Caco-2 (cell line): Measurements from ENCODE around the gene COLEC12. TPM values are rescaled to one million over a fixed set of nuclear protein-coding genes. Genes with fewer than 3 reads are reported as not detected.

Experiments
- BruUV-seq: library from RNA; stranded (reverse); fragments of 400-500 nt; replicated peaks from 2 replicates; lab custom pipeline; 2021; lab: Mats Ljungman, UMichigan
- CTCF ChIA-PET: fragments of 300-600 bp; sonication (Branson Sonifier 250); formaldehyde crosslinking; loops from one replicate; lab custom pipeline; 2022; ENCODE audit warnings: antibody characterized with exemption; lab: Charles Lee
- POLR2A ChIA-PET: fragments of 300-600 bp; sonication (Branson Sonifier 250); formaldehyde crosslinking; loops from one replicate; lab custom pipeline; 2022; ENCODE audit warnings: antibody characterized with exemption; lab: Charles Lee
- DNase-seq, 2 experiments: peaks; one replicate each; pipeline versions ENCODE4 v3.0.0 to v3.0.0-alpha.2; 2020 to 2022
- H3K27me3 ChIP-seq: replicated peaks from 2 replicates; pipeline ENCODE4 v1.6.0; 2011; ENCODE audit warnings: low read length; ENCODE audit not compliant: control insufficient read depth, insufficient read depth
- H3K36me3 ChIP-seq: 2 replicates; pipeline ENCODE4 v1.5.1; 2011; ENCODE audit warnings: low read length; ENCODE audit not compliant: control insufficient read depth, insufficient read depth
- H3K4me1 ChIP-seq: fragments of 250-450 bp; sonication (Bioruptor Pico); 2 replicates; pipeline ENCODE4 v1.5.1; 2020; ENCODE audit warnings: mild to moderate bottlenecking
- H3K4me3 ChIP-seq: 2 replicates; pipeline ENCODE4 v1.5.1; 2011; ENCODE audit warnings: low read depth, mild to moderate bottlenecking, control low read depth, low read length
- H3K9me3 ChIP-seq: fragments of 250-450 bp; sonication (Bioruptor Pico); 2 replicates; pipeline ENCODE4 v1.5.1; 2020; ENCODE audit warnings: mild to moderate bottlenecking, moderate library complexity
- H3K27ac Mint-ChIP-seq: one replicate; pipeline ENCODE4 v1.8.0; 2022; ENCODE audit warnings: mixed read lengths; ENCODE audit not compliant: unreplicated experiment
- H3K27me3 Mint-ChIP-seq: one replicate; pipeline ENCODE4 v1.8.0; 2022; ENCODE audit warnings: mixed read lengths; ENCODE audit not compliant: insufficient read depth, unreplicated experiment
- H3K36me3 Mint-ChIP-seq: one replicate; pipeline ENCODE4 v1.8.0; 2022; ENCODE audit warnings: mild to moderate bottlenecking, mixed read lengths; ENCODE audit not compliant: insufficient read depth, unreplicated experiment
- H3K4me1 Mint-ChIP-seq: one replicate; pipeline ENCODE4 v1.8.0; 2022; ENCODE audit warnings: low read depth, mixed read lengths; ENCODE audit not compliant: unreplicated experiment
- H3K4me3 Mint-ChIP-seq: one replicate; pipeline ENCODE4 v1.8.0; 2022; ENCODE audit warnings: mild to moderate bottlenecking, moderate library complexity, mixed read lengths; ENCODE audit not compliant: unreplicated experiment
- H3K9me3 Mint-ChIP-seq: one replicate; pipeline ENCODE4 v1.8.0; 2022; ENCODE audit warnings: mixed read lengths; ENCODE audit not compliant: unreplicated experiment
- CTCF ChIP-seq, 2 experiments: fragments of 200-600 bp in 1 of 2; IDR thresholded peaks; 1 replicate in 1 of 2; 2 replicates in 1 of 2; pipeline versions ENCODE4 v1.5.1 to v1.8.0; 2011 to 2022; ENCODE audit warnings: antibody characterized with exemption in 1 of 2, control low read depth in 1 of 2, inconsistent platforms in 1 of 2, low read depth in 1 of 2, low read length in 1 of 2, mild to moderate bottlenecking in 1 of 2, moderate library complexity in 1 of 2; ENCODE audit not compliant: insufficient read depth in 1 of 2, severe bottlenecking in 1 of 2, unreplicated experiment in 1 of 2
- intact Hi-C: fragments of 100-400 bp; cut with micrococcal nuclease; formaldehyde crosslinking; loops from one replicate; pipeline ENCODE4 v1.10.0; 2022; ENCODE audit not compliant: unreplicated experiment
- total RNA-seq: library from RNA; stranded (reverse); gene quantifications from 2 replicates; pipeline ENCODE4 v1.2.3, GENCODE V29; 2022

The COLEC12 gene
- total RNA-seq, 1 experiment from 2014 or later, result 0.09 TPM

- TF ChIP-seq CTCF (IDR thresholded peaks at IDR 0.05; ENCODE audit: insufficient read depth in 1 of 2, low read depth in 1 of 2, low read length in 1 of 2, severe bottlenecking in 1 of 2, unreplicated experiment in 1 of 2), result peak; percentile 40 to 45
- Mint-ChIP-seq H3K9me3 (no peaks in the 10 kb centered on the region), H3K4me1 (peaks cover 35% of the 10 kb centered on the region), H3K4me3 (no peak overlapping the region), H3K27ac (no peak overlapping the region), H3K27me3 (no peaks in the 10 kb centered on the region), H3K36me3 (no peaks in the 10 kb centered on the region)
- ChIA-PET CTCF (no interaction called here), POLR2A (no interaction called here)
- no TSS peak for BruUV-seq
- Histone ChIP-seq H3K27me3 (no peaks in the 10 kb centered on the region), H3K4me1 (peaks cover 23% of the 10 kb centered on the region), H3K4me3 (no peak overlapping the region), H3K36me3 (no peaks in the 10 kb centered on the region), H3K9me3 (no peaks in the 10 kb centered on the region)
- intact Hi-C loops, result loop anchor here (5.0 kb wide), 1 partner anchor 190 kb away; no protein-coding TSS in a partner anchor
- peak in 1 of 2 experiments; percentile 43 for DNase-seq
These were observed 22.9 kb downstream of the COLEC12 start for GRCh38 chr18:477565-477964.

DNA sequence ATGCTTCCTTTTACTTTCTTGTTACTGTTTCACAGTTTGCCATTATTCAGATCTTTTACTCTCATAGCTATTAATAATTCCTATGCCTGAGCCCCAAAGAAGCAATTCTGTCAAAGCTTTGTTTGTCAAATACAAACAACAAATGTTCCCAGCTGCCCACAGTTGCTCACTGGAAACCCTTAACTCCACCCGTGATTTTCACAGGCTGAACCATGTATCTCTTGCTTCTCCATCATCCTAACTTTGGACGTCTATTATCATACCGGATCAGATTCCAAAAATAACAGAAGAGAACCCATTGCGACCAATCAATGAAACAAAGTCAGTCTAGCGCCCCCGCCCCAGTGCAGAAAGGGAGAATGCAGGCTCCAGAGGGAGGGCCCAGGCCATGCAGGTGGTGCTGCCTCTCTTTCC, 24.2 kb downstream of the COLEC12 start:
- no peaks in the 10 kb centered on the region for H3K27me3 Mint-ChIP-seq
- no peak overlapping the region for H3K27ac Mint-ChIP-seq
- no peak for TF ChIP-seq CTCF (IDR thresholded peaks at IDR 0.05; ENCODE audit: insufficient read depth in 1 of 2, low read depth in 1 of 2, low read length in 1 of 2, severe bottlenecking in 1 of 2, unreplicated experiment in 1 of 2)
- H3K36me3 ChIP-seq, result no peaks in the 10 kb centered on the region
- H3K27me3 ChIP-seq, result no peaks in the 10 kb centered on the region
- DNase-seq, result no peak
- ChIA-PET CTCF (no interaction called here), POLR2A (no interaction called here)
- H3K4me3 ChIP-seq, result no peak overlapping the region
- H3K9me3 ChIP-seq, result no peaks in the 10 kb centered on the region
- BruUV-seq, result no TSS peak
- intact Hi-C loops, result loop anchor here (5.0 kb wide), 1 partner anchor 189 kb away; no protein-coding TSS in a partner anchor
- H3K4me1 Mint-ChIP-seq, result peaks cover 35% of the 10 kb centered on the region
- H3K36me3 Mint-ChIP-seq, result no peaks in the 10 kb centered on the region
- no peaks in the 10 kb centered on the region for H3K9me3 Mint-ChIP-seq
- H3K4me1 ChIP-seq, result peaks cover 23% of the 10 kb centered on the region
- no peak overlapping the region for H3K4me3 Mint-ChIP-seq

- no peak overlapping the region for H3K4me3 Mint-ChIP-seq
- no peaks in the 10 kb centered on the region for H3K36me3 Mint-ChIP-seq
- H3K4me1 Mint-ChIP-seq, result peaks cover 35% of the 10 kb centered on the region
- BruUV-seq, result no TSS peak
- intact Hi-C loops, result loop anchor here (5.0 kb wide), 1 partner anchor 188 kb away; no protein-coding TSS in a partner anchor
- Histone ChIP-seq H3K4me3 (no peak overlapping the region), H3K9me3 (no peaks in the 10 kb centered on the region), H3K36me3 (no peaks in the 10 kb centered on the region), H3K4me1 (peaks cover 23% of the 10 kb centered on the region), H3K27me3 (no peaks in the 10 kb centered on the region)
- peak in 1 of 2 experiments; percentile 38 for DNase-seq
- no peak for TF ChIP-seq CTCF (IDR thresholded peaks at IDR 0.05; ENCODE audit: insufficient read depth in 1 of 2, low read depth in 1 of 2, low read length in 1 of 2, severe bottlenecking in 1 of 2, unreplicated experiment in 1 of 2)
- H3K27ac Mint-ChIP-seq, result no peak overlapping the region
- no peaks in the 10 kb centered on the region for H3K9me3 Mint-ChIP-seq
- ChIA-PET CTCF (no interaction called here), POLR2A (no interaction called here)
- H3K27me3 Mint-ChIP-seq, result no peaks in the 10 kb centered on the region
These were observed 25.1 kb downstream of the COLEC12 start for GRCh38 chr18:475202-476031.
